GM18520 (cell line): ENCODE measurements around the gene ZNF385C.
A peak's percentile ranks its signal among the peaks of the same experiment; 100 is the strongest.
"Not testable (repeated sequence)": the region's sequence is repeated elsewhere in the genome, so short reads cannot be mapped to it uniquely, and the experiment has no call there.

Experiments
- ATAC-seq: cut with Tn5 transposase; IDR thresholded peaks from one replicate; pipeline ENCODE4 v1.9.1; 2021; ENCODE audit not compliant: unreplicated experiment

Gene ZNF385C

GRCh38 chr17:42023524-42024349 is 74.5 kb downstream of the ZNF385C start:
- ATAC-seq: no peak

GRCh38 chr17:42020845-42021244 is 77.4 kb downstream of the ZNF385C start:
- ATAC-seq: not testable (repeated sequence)

- peak; percentile 47 for ATAC-seq
These were observed 78.5 kb downstream of the ZNF385C start, which contains the start of gene NKIRAS2 for GRCh38 chr17:42019509-42020404. Gene NKIRAS2 (plus strand): TSS chr17:42020090. CDS start chr17:42021578, 1,488 bp downstream.

GRCh38 chr17:42018988-42019387 is 79.3 kb downstream of the ZNF385C start:
- no peak for ATAC-seq

GRCh38 chr17:42018339-42018738 is 79.9 kb downstream of the ZNF385C start:
- no peak for ATAC-seq

DNA sequence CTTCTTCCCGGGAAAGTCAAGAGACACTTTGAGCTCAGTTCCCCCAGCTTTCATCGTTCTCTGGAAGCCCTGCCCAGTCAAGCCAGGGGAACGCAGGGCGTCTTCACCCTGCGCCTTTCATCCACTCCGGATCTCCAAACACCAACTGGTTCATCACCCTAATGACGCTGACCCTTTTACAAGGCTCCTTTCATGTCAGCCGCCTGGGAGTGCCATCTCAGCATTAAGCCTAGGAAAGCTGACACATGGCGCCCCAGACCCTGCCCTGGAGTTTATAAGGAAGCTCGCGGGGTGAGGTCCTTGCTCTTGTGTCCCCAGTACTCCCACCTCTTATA is 80.4 kb downstream of the ZNF385C start:
- no peak for ATAC-seq

- ATAC-seq: peak; percentile 69
These were observed 81.1 kb downstream of the ZNF385C start, which contains the start of gene DNAJC7 for GRCh38 chr17:42016941-42017865. Gene DNAJC7 (minus strand): TSS chr17:42017439. CDS start chr17:42017416, 23 bp downstream.

DNA sequence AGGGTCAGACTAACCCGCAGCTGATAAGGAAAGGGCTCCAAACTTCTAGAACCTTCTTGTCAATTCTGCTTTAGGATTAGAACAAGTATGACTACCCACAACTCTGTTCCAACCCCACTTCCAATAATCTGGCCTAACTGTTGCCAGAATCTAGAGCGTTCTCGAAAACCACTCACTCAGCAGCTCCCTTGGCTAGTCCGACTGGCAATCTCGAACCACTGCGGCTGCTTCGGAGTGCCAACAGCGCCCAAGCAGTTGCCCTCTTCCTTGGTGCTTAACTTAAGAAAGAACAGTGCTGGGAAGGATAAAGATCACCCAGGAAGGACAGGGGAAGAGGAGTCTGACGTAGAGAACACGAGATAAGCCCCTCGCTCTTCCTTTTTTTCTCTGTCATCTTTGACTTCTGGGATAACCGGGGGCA is 81.9 kb downstream of the ZNF385C start:
- no peak for ATAC-seq

DNA sequence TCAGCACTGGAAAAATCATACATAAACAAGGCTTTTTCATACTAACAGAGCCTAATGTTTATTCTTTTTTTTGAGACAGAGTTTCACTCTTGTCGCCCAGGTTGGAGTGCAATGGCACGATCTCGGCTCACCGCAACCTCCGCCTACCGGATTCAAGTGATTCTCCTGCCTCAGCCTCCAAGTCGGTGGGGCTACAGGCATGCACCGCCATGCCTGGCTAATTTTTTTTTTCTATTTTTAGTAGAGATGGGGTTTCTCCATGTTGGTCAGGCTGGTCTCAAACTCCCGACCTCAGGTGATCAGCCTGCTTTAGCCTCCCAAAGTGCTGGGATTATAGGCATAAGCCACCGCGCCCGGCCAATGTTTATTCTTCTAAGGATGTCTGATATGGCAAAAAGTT is 84.5 kb downstream of the ZNF385C start:
- not testable (repeated sequence) for ATAC-seq

GRCh38 chr17:42012363-42012762 is 85.9 kb downstream of the ZNF385C start:
- not testable (repeated sequence) for ATAC-seq

- no peak for ATAC-seq
These were observed 87.3 kb downstream of the ZNF385C start for GRCh38 chr17:42010898-42011516.

- not testable (repeated sequence) for ATAC-seq
These were observed 88.0 kb downstream of the ZNF385C start for GRCh38 chr17:42010266-42010680.

DNA sequence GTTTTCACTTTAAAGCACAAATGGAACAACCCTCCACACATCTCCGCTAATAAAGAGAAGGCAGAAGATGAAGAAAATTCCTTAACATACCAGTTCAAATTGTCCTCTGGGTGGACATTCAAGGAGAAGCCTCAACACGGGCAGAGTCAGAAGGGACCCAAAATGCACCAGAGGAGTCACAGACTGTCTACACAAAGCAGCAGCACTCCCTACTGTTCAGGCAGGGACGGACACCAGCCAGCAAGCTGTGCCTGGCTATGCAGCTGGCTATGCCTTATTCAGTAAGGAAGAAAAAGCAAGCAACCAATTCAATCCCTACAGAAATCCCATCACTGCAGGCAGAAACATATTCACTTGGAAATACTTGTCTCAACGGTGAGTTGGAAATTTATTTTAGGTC is 89.1 kb downstream of the ZNF385C start:
- ATAC-seq: no peak

- ATAC-seq: no peak
These were observed 93.1 kb downstream of the ZNF385C start for GRCh38 chr17:42005166-42005565.

DNA sequence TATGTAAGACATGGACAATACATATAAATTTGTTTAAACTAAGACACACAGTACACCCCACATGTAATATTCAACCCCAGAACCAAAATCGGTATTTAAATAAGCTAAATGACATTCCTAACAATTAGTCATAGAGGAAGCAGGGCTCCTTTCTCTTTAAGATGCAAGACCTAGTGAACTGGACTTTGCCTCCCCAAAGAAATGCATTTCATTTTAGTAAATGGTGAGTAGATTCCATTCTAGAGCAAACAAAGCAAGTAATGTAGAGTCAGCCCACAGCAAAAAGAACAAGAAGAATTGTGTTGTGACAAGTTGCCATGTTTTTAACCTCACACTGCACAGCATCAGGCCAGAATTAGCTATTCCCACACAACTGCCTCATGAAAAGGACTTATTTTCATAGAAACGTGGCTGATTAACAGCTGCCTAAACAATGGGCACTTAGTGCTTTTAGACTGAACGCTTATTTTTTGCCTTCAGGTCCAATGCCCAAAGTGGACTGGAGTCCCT is 95.4 kb downstream of the ZNF385C start:
- no peak for ATAC-seq

DNA sequence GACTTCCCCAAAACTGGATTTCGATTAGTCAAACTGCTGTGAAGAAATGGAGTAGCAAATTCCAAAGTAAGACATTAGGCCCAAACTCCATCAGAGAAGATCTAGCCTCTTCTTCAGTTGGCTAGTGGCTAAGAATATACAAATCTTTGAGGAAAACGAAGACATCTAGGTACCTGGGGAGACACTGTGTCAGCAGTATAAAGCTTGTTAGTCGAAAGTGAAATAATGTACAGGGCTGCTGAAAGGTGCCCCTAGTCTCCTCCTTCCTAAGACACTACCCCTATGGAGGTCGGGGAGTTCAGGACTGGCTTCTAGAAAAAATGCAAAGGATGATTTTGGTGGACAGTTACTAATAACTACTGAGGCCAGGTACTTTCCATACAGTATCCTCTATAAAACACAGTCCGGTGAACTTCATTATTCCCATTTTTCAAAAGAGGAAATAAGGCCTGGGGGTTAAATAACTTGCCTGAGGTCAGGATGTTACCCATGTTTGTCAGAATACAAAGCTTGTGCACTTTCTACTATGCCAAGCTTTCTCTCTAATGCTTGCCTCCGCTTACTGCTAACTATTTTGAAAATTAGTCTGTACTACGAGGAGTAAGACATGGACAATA is 96.0 kb downstream of the ZNF385C start:
- no peak for ATAC-seq

DNA sequence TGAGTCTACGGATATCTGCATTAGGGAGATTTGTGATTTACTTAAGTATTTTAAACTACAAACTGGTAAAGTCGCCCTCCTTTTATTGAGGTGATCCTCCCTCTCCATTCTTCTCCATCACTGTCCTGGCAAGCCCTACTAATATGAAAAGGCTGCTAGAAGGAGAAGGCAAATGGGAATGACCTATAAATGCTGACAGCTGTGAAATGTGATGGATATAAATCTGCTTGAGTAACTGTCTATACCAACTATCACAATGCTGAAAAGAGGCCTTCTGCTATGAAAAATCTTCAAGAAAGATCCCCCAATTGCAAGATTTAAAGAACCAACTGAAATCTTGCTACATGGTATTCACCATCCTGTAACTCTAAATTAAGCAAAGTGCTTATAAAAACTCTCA is 96.5 kb downstream of the ZNF385C start:
- ATAC-seq: no peak

DNA sequence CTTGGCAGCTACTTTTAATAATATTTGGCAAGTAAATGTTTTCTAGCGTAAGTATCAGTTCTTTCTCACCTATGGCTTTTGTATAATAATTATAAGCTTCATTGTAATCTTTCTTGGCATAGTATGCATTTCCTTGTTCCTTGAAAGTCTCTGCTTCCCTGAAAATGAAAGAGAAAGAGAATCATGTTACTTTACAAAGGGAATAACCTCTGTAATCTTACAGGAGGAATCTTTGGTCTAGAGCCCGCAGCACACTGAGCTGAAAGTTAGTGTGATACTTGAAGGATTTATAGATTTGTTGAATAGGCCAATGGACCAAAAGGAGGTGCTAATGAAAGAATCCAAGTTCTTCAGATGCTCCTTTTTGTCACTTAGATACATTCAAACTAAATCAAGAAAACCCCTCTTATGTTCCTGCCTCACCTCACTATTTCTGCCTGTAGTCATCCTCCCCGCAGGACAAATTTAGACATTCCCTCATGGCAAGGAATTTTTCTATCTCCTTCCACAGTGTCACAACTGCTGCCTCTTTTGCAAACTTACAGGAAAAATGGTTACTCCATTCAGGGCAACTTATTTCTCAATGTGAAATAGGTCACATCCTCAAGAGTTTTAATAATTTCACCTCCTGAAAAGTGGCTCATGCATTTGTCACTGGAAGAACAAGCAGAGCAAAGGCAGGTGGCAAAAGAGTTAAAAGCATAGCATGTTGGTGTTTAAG is 97.7 kb downstream of the ZNF385C start:
- no peak for ATAC-seq

- ATAC-seq: no peak
These were observed 99.8 kb downstream of the ZNF385C start for GRCh38 chr17:41998497-41998896.
